GM21447 (cell line): ENCODE results near the gene COG6.

Experiments
- ATAC-seq: cut with Tn5 transposase; IDR thresholded peaks from one replicate; pipeline ENCODE4 v1.9.1; 2021; ENCODE audit not compliant: unreplicated experiment

Gene COG6

DNA sequence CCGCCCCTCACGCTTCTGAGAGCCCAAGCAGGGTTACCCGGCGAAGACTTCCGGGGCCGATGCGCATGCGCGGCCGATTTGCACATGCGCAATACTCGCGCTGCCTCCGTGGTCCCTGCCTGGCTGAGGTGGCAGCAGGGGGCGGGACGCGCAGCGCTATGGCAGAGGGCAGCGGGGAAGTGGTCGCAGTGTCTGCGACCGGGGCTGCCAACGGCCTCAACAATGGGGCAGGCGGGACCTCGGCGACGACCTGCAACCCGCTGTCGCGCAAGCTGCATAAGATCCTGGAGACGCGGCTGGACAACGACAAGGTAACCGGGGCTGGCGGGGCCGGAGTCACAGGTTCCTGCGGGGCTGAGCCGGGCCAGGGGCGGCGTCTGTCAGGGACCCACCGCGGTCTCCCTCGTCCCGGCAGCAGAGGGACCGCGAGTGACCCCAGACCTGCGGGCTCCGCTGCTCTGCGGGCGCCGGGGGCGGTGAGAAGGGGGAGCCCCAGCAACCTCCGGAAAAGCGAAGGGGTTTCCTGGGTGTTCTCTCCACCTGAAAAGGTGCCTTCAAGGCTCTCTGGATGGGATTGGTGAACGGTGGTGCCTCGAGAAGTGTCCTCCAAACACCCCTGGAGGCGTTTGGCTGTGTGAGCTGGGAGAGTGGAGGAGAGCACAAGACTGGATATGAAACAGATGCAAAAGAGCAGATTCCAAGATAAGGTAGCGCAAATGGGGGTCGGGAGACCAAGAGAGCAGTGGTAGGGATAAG, at the start of gene COG6:
Gene COG6 (plus strand): TSS at position 94 of the 756 bp plus-strand sequence. CDS start 65 bp downstream, at position 159.
- ATAC-seq, result peak; percentile 88

- no peak for ATAC-seq
Measured at GRCh38 chr13:39605677-39606320, 49.7 kb upstream of the COG6 start.

DNA sequence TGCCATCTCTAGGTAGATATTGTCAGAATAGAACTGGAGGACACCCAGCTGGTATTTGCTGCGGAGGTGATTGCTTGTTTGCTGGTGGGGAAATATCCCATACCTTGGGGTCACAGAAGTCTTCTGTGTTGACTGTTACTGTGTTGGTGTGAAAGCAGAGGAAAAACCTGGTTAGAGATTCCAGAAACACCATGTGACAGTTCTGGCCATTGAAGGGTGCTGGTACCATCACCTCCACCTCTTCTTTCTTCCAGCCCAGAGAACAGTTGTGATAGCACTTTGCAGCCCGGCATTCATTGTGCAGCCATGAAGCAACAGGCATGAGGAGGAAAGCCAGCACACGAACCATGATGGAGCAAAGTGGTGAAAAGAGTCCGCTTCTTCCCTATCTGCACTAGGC, 47.6 kb upstream of the COG6 start:
- no peak for ATAC-seq

DNA sequence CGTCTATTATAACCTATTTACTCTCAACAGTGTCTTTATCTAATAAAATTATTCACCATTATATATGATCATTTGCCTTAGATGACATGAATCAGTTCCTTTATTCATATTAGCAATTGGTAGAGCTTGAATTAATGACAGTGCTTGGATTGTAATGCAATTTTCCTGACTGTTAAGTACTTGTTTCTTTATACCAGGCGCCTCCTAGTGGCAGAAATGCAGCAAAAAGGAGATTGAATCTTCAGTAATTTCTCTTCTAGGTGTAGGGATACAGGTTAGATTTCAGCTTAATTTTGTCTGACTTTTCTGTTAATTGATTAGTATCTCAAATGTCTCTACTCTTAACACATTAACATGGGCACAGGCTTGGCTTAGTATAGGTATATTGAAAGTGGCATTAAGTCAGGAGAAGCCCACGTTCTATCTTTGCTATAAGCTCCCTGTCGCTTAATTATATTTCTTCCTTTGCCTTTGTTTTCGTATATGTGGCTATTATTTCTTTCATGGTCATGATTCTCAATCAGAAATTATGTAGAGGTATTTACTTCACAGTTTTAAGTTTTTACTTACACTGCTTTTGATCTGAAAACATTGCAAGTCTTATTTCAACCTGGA, 43.3 kb upstream of the COG6 start:
- ATAC-seq, result no peak

- ATAC-seq, result peak; percentile 75
Measured at GRCh38 chr13:39616087-39616694, 39.3 kb upstream of the COG6 start.

GRCh38 chr13:39618561-39618960, 36.9 kb upstream of the COG6 start:
- ATAC-seq, result no peak

- ATAC-seq, result no peak
Measured at GRCh38 chr13:39623466-39623865, 32.0 kb upstream of the COG6 start.

- ATAC-seq, result no peak
Measured at GRCh38 chr13:39631307-39631706, 24.2 kb upstream of the COG6 start.

DNA sequence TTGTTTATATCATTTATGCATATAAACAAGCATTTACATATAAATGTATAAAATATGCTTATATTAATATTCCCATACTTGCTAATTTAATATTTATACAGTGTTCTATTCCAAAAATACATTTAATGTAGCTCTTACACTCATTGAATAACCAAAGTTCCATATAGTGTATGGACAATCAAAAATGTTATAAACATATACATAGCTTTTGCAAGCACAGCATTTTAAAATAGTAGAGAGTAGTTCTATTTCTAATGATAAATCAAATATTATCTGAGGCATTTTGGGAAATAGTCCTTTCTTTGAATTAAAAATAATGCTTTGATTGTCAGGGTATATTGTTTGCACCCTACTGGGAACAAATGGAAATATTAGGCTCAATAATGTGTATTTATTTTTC, 22.5 kb upstream of the COG6 start:
- no peak for ATAC-seq

DNA sequence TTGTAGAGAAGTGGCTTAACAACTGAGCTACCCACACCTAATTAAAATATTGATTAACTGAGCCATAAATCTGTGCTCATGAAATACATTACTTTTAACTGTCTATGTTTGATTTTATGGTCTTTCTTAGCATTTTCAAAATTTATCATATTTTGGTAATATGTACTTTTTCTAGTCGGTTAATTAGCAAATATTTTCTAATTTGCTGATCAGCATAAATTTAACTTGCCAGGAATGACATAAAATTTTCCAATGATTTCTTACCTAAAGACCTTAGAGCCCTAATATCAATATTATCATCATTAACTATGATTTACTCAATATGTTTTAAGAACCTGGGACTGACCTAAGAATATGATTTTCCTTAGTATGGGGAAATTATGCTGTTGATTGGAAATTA, 19.9 kb upstream of the COG6 start:
- no peak for ATAC-seq

DNA sequence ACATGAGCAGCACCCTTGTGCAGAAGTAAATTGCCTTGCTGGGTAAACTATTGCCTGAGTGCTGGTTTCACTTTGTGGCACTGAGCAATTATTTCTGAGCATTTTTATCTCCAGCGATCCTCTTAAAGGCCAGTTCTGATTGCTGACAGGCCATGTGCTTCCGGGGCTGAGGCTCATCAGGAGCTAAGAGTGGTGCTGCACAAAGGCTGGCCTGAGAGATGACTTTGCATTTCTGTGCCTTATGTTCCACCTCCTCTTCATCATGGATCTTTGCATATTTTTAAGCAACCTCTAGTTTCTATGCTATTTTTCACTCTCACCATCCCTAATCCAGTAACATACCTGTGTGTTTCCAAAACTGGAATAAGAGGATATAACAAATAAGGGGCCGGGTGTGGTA, 17.6 kb upstream of the COG6 start:
- no peak for ATAC-seq

DNA sequence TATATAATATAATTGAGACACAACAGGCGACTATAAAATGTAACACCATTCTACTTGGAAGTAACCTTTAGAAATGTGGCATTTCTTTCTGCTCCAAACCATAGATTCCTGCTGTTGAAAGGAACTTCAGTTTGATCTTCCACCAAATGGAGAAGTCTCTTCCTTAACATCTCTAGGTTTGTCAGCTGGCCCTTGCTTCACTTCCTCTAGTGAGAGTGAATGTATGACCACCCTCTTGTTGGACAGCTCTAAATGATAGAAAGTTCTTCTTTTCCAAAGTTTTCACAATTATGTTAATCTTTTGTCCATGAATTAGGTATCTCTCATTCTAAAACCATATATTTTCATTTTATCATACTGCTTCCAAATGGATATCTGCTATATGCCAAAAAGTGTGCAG, 13.8 kb upstream of the COG6 start:
- no peak for ATAC-seq

DNA sequence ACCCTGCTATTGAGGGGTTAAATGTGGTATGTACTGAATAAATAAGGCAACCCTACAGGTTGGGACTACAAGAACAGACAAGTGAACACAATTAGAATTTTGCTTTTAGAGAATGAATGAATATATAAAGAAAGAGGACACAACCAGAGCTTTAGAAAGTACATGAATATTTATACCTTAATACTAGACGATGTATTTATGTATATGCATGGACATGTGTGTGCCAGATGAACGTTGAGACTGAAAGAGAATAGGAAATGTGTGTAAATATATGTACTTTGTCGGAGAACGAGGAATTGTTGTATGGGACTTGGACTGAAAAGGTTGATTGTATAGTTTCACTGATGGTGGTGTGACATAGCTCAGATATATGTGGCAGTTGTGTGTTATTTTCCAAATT, 9.3 kb upstream of the COG6 start:
- ATAC-seq, result no peak

DNA sequence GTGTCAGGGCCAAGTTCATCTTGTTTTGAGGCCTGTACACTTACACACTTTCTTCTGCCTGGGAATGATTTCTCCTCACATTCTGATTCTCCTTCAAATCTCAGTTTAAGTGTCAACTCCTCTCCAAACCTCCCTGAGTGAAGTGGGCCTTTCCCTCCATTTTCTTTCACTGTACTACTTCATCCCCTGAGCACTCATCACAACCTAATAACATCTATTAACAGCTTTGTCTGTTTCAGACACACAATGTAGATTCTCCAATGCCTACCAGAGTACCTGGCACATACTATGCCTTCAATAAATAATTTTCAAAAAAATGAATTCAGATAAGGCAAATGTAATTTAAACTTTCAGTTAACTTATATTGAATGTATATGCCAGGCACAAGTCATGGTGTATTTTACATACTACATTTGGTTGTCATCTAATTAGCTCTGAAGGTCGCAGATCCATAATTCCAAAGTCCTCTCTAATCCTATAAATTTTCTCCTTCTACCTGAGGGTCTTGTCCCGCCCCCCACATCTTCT, 357 bp upstream of the COG6 start:
- ATAC-seq, result peak; percentile 5

- peak; percentile 16 for ATAC-seq
Measured at GRCh38 chr13:39656325-39656677, 839 bp downstream of the COG6 start.

DNA sequence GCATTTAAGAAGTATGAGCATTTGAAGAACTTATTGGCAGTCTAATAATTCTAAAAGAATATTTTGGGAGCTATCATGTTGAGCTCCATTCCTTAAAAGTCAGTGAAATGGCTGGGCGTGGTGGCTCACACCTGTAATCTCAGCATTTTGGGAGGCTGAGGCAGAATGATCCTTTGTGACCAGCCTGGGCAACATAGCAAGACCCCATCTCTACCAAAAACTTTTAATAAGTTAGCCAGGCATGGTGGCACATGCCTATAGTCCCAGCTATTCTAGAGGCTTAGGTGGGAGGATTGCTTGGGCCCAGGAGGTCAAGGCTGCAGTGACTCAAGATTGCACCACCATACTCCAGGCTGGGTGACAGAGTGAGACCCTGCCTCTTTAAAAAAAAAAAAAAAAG, 8.0 kb downstream of the COG6 start:
- ATAC-seq, result no peak

DNA sequence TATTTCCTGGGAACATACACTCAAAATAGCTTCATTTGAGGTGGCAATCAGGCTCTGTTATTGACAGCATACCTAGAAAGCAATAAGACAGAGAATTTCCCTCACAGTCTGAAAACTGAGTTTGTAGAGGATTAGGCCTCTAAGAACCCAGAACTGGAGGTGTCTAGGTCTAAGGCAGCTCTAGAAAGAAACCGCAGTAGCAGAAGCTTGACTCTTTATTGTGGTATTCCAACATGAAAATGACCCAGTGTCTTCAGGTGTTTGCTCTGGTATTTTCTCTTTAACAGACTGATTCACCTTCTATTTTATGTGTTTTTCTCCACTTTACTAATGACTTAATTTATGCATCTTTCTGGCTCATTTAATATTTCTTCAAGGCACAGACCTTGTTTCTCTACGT, 8.5 kb downstream of the COG6 start:
- no peak for ATAC-seq

GRCh38 chr13:39665763-39666162, 10.3 kb downstream of the COG6 start:
- ATAC-seq, result no peak

GRCh38 chr13:39670445-39670844, 15.0 kb downstream of the COG6 start:
- ATAC-seq, result no peak

GRCh38 chr13:39672378-39673132, 17.1 kb downstream of the COG6 start:
- no peak for ATAC-seq

DNA sequence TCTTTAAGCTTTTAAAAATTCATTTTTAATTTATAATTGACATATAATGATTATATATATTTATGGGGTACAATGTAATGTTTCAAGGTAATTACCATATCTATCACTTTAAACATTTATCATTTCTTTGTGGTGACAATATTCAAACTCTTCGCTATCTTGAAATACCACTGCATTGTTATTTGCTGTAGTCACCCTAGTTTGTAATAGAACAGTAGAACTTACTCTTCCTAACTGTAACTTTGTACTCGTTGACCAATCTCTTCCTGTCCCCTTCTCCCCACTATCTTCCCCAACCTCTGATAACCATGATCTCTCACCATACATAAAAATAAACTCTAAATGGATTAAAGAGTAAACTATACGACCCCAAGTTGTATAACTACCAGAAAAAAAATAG, 20.4 kb downstream of the COG6 start:
- ATAC-seq, result no peak
